Endothelial cell of umbilical vein (primary cell): Measurements from ENCODE around the gene IRF9. TPM values are rescaled to one million over a fixed set of nuclear protein-coding genes. Genes with fewer than 3 reads are reported as not detected.
A peak's percentile ranks its signal among the peaks of the same experiment; 100 is the strongest.

Experiments
- BruUV-seq: library from RNA; stranded (reverse); fragments of 400-500 nt; replicated peaks from 2 replicates; lab custom pipeline; 2021; lab: Mats Ljungman, UMichigan
- CTCF ChIA-PET: fragments of 300-600, 350-600 bp; sonication (Branson Sonifier 250); formaldehyde crosslinking; loops from one replicate; lab custom pipeline; 2021; ENCODE audit warnings: antibody characterized with exemption, inconsistent platforms; lab: Charles Lee
- POLR2A ChIA-PET: fragments of 300-600, 350-600 bp; sonication (Branson Sonifier 250); formaldehyde crosslinking; loops from one replicate; lab custom pipeline; 2021; ENCODE audit warnings: antibody characterized with exemption, inconsistent platforms; lab: Charles Lee
- DNase-seq: peaks from one replicate; pipeline ENCODE4 v3.0.0-alpha.2; 2011; ENCODE audit warnings: low read depth, low spot score
- FAIRE-seq: peaks from 2 replicates; lab custom pipeline; 2011; peaks lifted over from hg19 to GRCh38; lab: Jason Lieb, UNC
- H2AFZ ChIP-seq: 2 replicates; pipeline ENCODE4 v1.6.0; 2012; ENCODE audit warnings: low read depth, low read length, control low read depth, inconsistent platforms
- H3K27ac ChIP-seq: 2 replicates; pipeline ENCODE4 v1.5.1; 2011; ENCODE audit warnings: low read depth, mild to moderate bottlenecking, control low read depth, low read length, moderate library complexity; ENCODE audit not compliant: insufficient read depth
- H3K27me3 ChIP-seq, 2 experiments: 2 replicates each; pipeline versions ENCODE4 v1.6.0 to v1.6.1; 2011; ENCODE audit warnings: low read length in 2 of 2, mixed read lengths in 1 of 2; ENCODE audit not compliant: control insufficient read depth in 2 of 2, insufficient read depth in 2 of 2
- H3K36me3 ChIP-seq, 2 experiments: 2 replicates in 1 of 2; 3 replicates in 1 of 2; pipeline ENCODE4 v1.5.1; 2011; ENCODE audit warnings: low read length in 2 of 2, mild to moderate bottlenecking in 1 of 2, moderate library complexity in 1 of 2; ENCODE audit not compliant: control insufficient read depth in 2 of 2, insufficient read depth in 2 of 2; ENCODE audit errors: extremely low read depth in 1 of 2
- H3K4me1 ChIP-seq: 3 replicates; pipeline ENCODE4 v1.5.1; 2011; ENCODE audit warnings: mild to moderate bottlenecking, low read length; ENCODE audit not compliant: control insufficient read depth, insufficient read depth; ENCODE audit errors: extremely low read depth
- H3K4me2 ChIP-seq: 2 replicates; pipeline ENCODE4 v1.6.1; 2011; ENCODE audit warnings: low read length, control low read depth, mixed read lengths; ENCODE audit not compliant: insufficient read depth
- H3K4me3 ChIP-seq, 3 experiments: fragments of 200-600 bp in 1 of 3; sonication (generic), shearing (Covaris generic) in 1 of 3; replicated peaks in 1 of 3; 2 replicates each; pipeline ENCODE4 v1.5.1; 2011 to 2016; ENCODE audit warnings: control low read depth in 3 of 3, low read length in 3 of 3, mild to moderate bottlenecking in 2 of 3, inconsistent platforms in 1 of 3, low read depth in 1 of 3, moderate library complexity in 1 of 3; ENCODE audit not compliant: insufficient read depth in 1 of 3
- H3K79me2 ChIP-seq: 2 replicates; pipeline ENCODE4 v1.6.0; 2012; ENCODE audit warnings: low read length, inconsistent platforms; ENCODE audit not compliant: control insufficient read depth, insufficient read depth
- H3K9ac ChIP-seq: replicated peaks from 2 replicates; pipeline ENCODE3; 2011; ENCODE audit warnings: low read length, control low read depth; ENCODE audit not compliant: insufficient read depth; ENCODE audit errors: extremely low read depth
- H3K9me1 ChIP-seq: replicated peaks from 3 replicates; pipeline ENCODE4 v1.6.0; 2011; ENCODE audit warnings: mild to moderate bottlenecking, low read length; ENCODE audit not compliant: control insufficient read depth, insufficient read depth; ENCODE audit errors: extremely low read depth
- H3K9me3 ChIP-seq: replicated peaks from 2 replicates; pipeline ENCODE4 v1.5.1; 2012; ENCODE audit warnings: low read length, inconsistent platforms; ENCODE audit not compliant: control insufficient read depth, insufficient read depth
- H4K20me1 ChIP-seq: replicated peaks from 2 replicates; pipeline ENCODE3; 2011; ENCODE audit warnings: mild to moderate bottlenecking, low read length; ENCODE audit not compliant: control insufficient read depth, insufficient read depth; ENCODE audit errors: extremely low read depth
- FOS ChIP-seq: IDR thresholded peaks from 2 replicates; pipeline ENCODE4 v1.6.1; 2011; ENCODE audit warnings: mild to moderate bottlenecking, low read length, moderate library complexity, borderline replicate concordance; ENCODE audit not compliant: insufficient read depth
- GATA2 ChIP-seq: IDR thresholded peaks from 2 replicates; pipeline ENCODE4 v1.7.0; 2011; ENCODE audit warnings: low read depth, mild to moderate bottlenecking, moderate library complexity, mixed read lengths, low read length; ENCODE audit not compliant: insufficient read length, insufficient read depth
- MYC ChIP-seq: IDR thresholded peaks from one replicate; pipeline ENCODE4 v1.6.1; 2011; ENCODE audit warnings: mild to moderate bottlenecking, low read depth, low read length
- POLR2AphosphoS5 ChIP-seq: IDR thresholded peaks from 2 replicates; pipeline ENCODE4 v1.6.1; 2012; ENCODE audit warnings: low read depth, mild to moderate bottlenecking, control low read depth, low read length, moderate library complexity; ENCODE audit not compliant: insufficient read depth
- dilution Hi-C: fragments of 300-500 bp; cut with MboI; formaldehyde crosslinking; loops from one replicate; pipeline ENCODE4 v1.15.0; 2019; ENCODE audit warnings: low sequenced_read_pairs; ENCODE audit not compliant: extremely low pct_ligation_motif_present
- intact Hi-C: fragments of 100-400 bp; cut with micrococcal nuclease; formaldehyde crosslinking; loops from one replicate; pipeline ENCODE4 v1.10.0; 2022
- polyA plus RNA-seq, 4 experiments: library from polyadenylated mRNA; depleted of rRNA in 3 of 4; stranded (reverse) in 3 of 4; unstranded in 1 of 4; fragments of >200 nt; gene quantifications; 2 replicates each; pipeline versions ENCODE4 v1.2.1 to v1.2.3, GENCODE V29; 2011 to 2012; ENCODE audit warnings: missing spikeins in 1 of 4
- total RNA-seq: library from RNA; stranded (reverse); gene quantifications from 2 replicates; pipeline ENCODE4 v1.2.3, GENCODE V29; 2021
- TF ChIP-seq, protein P1 (sequence below): IDR thresholded peaks from 2 replicates; pipeline ENCODE4 v1.6.1; 2011; ENCODE audit not compliant: insufficient read depth, insufficient read length
- TF ChIP-seq, protein P2 (sequence below), 2 donors: IDR thresholded peaks; 1 replicate in 1 of 2; 2 replicates in 1 of 2; pipeline ENCODE4 v1.5.1; 2011; ENCODE audit warnings: low read length in 2 of 2, mild to moderate bottlenecking in 2 of 2, moderate library complexity in 2 of 2, control low read depth in 1 of 2, inconsistent platforms in 1 of 2, low read depth in 1 of 2; ENCODE audit not compliant: insufficient read depth in 1 of 2; ENCODE audit errors: extremely low read depth in 1 of 2

IRF9 gene
- total and polyA plus RNA-seq, 2 donors (not counting 3 experiments of a cell fraction or from before 2014, with no cell fraction given) = 44.6 to 46.1 TPM

- ChIA-PET CTCF (interaction anchor here (1.3 to 1.4 kb wide), 1 partner anchor 37 kb away, joined by 3 to 5 read pairs; the partner anchor contains the start of gene IRF9), POLR2A (interaction anchor here (1.2 kb wide), 1 partner anchor 9 kb away, joined by 3 read pairs; no protein-coding TSS in a partner anchor)
- no peaks in the 10 kb centered on the region for H3K4me1 ChIP-seq
- no peak overlapping the region for H2AFZ ChIP-seq
- H3K9me3 ChIP-seq = no peaks in the 10 kb centered on the region
- DNase-seq (no peak), FAIRE-seq (no peak)
- no peaks in the 10 kb centered on the region for H3K79me2 ChIP-seq
- H3K4me3 ChIP-seq = no peak overlapping the region
- BruUV-seq = TSS peak; percentile 31
- H4K20me1 ChIP-seq = no peaks in the 10 kb centered on the region
- TF ChIP-seq POLR2AphosphoS5 (no peak), GATA2 (no peak), MYC (no peak), FOS (no peak)
- TF ChIP-seq, protein P1, sequence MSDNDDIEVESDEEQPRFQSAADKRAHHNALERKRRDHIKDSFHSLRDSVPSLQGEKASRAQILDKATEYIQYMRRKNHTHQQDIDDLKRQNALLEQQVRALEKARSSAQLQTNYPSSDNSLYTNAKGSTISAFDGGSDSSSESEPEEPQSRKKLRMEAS = no peak
- TF ChIP-seq, protein P2, sequence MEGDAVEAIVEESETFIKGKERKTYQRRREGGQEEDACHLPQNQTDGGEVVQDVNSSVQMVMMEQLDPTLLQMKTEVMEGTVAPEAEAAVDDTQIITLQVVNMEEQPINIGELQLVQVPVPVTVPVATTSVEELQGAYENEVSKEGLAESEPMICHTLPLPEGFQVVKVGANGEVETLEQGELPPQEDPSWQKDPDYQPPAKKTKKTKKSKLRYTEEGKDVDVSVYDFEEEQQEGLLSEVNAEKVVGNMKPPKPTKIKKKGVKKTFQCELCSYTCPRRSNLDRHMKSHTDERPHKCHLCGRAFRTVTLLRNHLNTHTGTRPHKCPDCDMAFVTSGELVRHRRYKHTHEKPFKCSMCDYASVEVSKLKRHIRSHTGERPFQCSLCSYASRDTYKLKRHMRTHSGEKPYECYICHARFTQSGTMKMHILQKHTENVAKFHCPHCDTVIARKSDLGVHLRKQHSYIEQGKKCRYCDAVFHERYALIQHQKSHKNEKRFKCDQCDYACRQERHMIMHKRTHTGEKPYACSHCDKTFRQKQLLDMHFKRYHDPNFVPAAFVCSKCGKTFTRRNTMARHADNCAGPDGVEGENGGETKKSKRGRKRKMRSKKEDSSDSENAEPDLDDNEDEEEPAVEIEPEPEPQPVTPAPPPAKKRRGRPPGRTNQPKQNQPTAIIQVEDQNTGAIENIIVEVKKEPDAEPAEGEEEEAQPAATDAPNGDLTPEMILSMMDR (IDR thresholded peaks at IDR 0.05; ENCODE audit: extremely low read depth in 1 of 2, insufficient read depth in 1 of 2, low read depth in 1 of 2, low read length in 2 of 2) = no peak
- intact Hi-C loops = no loop called here
- H3K36me3 ChIP-seq = peaks cover 7 to 31% of the 10 kb centered on the region in 2 experiments
- H3K9me1 ChIP-seq = no peaks in the 10 kb centered on the region
- H3K27ac ChIP-seq = no peak overlapping the region
- no peak overlapping the region for H3K4me2 ChIP-seq
- no peaks in the 10 kb centered on the region for H3K27me3 ChIP-seq
- H3K9ac ChIP-seq = no peak overlapping the region
- dilution Hi-C loops = no loop called here
Measured at GRCh38 chr14:24123424-24124417, 37.3 kb upstream of the IRF9 start.
